ENCODE data around the gene THSD7B. TPM values are rescaled to one million over a fixed set of nuclear protein-coding genes. Genes with fewer than 3 reads are reported as not detected.

The THSD7B gene
- total and polyA plus RNA-seq, 2 of the 8 experiments (the other 6 are each of a cell fraction or from before 2014, with no cell fraction given) = 0.60 to 2.9 TPM

GRCh38 chr2:137252934-137253333, 487.6 kb downstream of the THSD7B start (continued):
- TF ChIP-seq, protein P1, sequence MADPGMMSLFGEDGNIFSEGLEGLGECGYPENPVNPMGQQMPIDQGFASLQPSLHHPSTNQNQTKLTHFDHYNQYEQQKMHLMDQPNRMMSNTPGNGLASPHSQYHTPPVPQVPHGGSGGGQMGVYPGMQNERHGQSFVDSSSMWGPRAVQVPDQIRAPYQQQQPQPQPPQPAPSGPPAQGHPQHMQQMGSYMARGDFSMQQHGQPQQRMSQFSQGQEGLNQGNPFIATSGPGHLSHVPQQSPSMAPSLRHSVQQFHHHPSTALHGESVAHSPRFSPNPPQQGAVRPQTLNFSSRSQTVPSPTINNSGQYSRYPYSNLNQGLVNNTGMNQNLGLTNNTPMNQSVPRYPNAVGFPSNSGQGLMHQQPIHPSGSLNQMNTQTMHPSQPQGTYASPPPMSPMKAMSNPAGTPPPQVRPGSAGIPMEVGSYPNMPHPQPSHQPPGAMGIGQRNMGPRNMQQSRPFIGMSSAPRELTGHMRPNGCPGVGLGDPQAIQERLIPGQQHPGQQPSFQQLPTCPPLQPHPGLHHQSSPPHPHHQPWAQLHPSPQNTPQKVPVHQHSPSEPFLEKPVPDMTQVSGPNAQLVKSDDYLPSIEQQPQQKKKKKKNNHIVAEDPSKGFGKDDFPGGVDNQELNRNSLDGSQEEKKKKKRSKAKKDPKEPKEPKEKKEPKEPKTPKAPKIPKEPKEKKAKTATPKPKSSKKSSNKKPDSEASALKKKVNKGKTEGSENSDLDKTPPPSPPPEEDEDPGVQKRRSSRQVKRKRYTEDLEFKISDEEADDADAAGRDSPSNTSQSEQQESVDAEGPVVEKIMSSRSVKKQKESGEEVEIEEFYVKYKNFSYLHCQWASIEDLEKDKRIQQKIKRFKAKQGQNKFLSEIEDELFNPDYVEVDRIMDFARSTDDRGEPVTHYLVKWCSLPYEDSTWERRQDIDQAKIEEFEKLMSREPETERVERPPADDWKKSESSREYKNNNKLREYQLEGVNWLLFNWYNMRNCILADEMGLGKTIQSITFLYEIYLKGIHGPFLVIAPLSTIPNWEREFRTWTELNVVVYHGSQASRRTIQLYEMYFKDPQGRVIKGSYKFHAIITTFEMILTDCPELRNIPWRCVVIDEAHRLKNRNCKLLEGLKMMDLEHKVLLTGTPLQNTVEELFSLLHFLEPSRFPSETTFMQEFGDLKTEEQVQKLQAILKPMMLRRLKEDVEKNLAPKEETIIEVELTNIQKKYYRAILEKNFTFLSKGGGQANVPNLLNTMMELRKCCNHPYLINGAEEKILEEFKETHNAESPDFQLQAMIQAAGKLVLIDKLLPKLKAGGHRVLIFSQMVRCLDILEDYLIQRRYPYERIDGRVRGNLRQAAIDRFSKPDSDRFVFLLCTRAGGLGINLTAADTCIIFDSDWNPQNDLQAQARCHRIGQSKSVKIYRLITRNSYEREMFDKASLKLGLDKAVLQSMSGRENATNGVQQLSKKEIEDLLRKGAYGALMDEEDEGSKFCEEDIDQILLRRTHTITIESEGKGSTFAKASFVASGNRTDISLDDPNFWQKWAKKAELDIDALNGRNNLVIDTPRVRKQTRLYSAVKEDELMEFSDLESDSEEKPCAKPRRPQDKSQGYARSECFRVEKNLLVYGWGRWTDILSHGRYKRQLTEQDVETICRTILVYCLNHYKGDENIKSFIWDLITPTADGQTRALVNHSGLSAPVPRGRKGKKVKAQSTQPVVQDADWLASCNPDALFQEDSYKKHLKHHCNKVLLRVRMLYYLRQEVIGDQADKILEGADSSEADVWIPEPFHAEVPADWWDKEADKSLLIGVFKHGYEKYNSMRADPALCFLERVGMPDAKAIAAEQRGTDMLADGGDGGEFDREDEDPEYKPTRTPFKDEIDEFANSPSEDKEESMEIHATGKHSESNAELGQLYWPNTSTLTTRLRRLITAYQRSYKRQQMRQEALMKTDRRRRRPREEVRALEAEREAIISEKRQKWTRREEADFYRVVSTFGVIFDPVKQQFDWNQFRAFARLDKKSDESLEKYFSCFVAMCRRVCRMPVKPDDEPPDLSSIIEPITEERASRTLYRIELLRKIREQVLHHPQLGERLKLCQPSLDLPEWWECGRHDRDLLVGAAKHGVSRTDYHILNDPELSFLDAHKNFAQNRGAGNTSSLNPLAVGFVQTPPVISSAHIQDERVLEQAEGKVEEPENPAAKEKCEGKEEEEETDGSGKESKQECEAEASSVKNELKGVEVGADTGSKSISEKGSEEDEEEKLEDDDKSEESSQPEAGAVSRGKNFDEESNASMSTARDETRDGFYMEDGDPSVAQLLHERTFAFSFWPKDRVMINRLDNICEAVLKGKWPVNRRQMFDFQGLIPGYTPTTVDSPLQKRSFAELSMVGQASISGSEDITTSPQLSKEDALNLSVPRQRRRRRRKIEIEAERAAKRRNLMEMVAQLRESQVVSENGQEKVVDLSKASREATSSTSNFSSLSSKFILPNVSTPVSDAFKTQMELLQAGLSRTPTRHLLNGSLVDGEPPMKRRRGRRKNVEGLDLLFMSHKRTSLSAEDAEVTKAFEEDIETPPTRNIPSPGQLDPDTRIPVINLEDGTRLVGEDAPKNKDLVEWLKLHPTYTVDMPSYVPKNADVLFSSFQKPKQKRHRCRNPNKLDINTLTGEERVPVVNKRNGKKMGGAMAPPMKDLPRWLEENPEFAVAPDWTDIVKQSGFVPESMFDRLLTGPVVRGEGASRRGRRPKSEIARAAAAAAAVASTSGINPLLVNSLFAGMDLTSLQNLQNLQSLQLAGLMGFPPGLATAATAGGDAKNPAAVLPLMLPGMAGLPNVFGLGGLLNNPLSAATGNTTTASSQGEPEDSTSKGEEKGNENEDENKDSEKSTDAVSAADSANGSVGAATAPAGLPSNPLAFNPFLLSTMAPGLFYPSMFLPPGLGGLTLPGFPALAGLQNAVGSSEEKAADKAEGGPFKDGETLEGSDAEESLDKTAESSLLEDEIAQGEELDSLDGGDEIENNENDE (IDR thresholded peaks at IDR 0.05; ENCODE audit: insufficient replicate concordance, low read length) = no peak
- TF ChIP-seq TCF12 (IDR thresholded peaks at IDR 0.05; ENCODE audit: low read depth, low read length) (no peak), PHF8 (conservative IDR thresholded peaks at IDR 0.05; ENCODE audit: low read depth, low read length) (no peak), CEBPB (IDR thresholded peaks at IDR 0.05; ENCODE audit: low read depth, low read length) (no peak), SP2 (IDR thresholded peaks at IDR 0.05; ENCODE audit: low read length) (no peak), ATF3 (IDR thresholded peaks at IDR 0.05; ENCODE audit: insufficient read depth, low read depth, low read length) (no peak), EP300 (IDR thresholded peaks at IDR 0.05; ENCODE audit: borderline replicate concordance in 1 of 2, low read depth in 2 of 2, low read length in 2 of 2) (no peak), POU5F1 (IDR thresholded peaks at IDR 0.05; ENCODE audit: low read depth, low read length) (no peak), RNF2 (IDR thresholded peaks at IDR 0.05; ENCODE audit: borderline replicate concordance, low read depth, low read length, missing control alignments, poor library complexity, severe bottlenecking) (no peak), SIRT6 (IDR thresholded peaks at IDR 0.05; ENCODE audit: low read length) (no peak), POLR2AphosphoS5 (IDR thresholded peaks at IDR 0.05; ENCODE audit: low read depth, low read length) (no peak)
